G401 (cell line): ENCODE data around the gene BACH2. TPM values are rescaled to one million over a fixed set of nuclear protein-coding genes. Genes with fewer than 3 reads are reported as not detected.
"Not testable (repeated sequence)": the region's sequence is repeated elsewhere in the genome, so short reads cannot be mapped to it uniquely, and the experiment has no call there.

ENCODE experiments used
- DNase-seq: peaks from one replicate; pipeline ENCODE4 v3.0.0-alpha.2; 2015; ENCODE audit warnings: low spot score
- in situ Hi-C: cut with HindIII; loops from 2 replicates; pipeline ENCODE4 v1.10.0; 2016; ENCODE audit warnings: low sequenced_read_pairs, mixed read lengths
- total RNA-seq: library from RNA; depleted of rRNA; stranded (reverse); fragments of >200 nt; shearing (Covaris generic); gene quantifications from 2 replicates; pipeline ENCODE4 v1.2.3, GENCODE V29; 2014

Gene BACH2
- total RNA-seq, 1 experiment from 2014 or later: 0.71 TPM

- DNase-seq: no peak
- in situ Hi-C loops: no loop called here
These were observed 75.2 kb downstream of the BACH2 start for GRCh38 chr6:90221403-90221802.

DNA sequence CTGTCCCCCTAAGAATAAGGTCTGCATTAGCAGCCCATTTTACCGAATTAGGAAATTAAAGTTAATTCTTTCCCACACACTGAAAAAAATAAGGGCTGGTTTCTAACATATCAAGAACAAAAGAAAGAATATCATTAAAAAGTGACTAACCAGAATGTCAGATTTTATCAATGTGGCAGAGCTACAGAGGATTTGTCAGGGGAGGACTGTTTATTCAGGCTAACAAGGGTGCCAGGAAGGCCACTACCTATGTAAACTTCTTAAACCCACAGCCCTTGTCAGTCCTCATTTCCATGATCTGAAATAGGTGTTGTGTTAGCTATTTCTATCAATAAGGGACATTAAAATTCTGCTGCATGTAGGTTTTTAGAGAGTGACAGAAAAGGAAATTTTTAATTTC, 76.4 kb downstream of the BACH2 start:
- in situ Hi-C loops: no loop called here
- DNase-seq: no peak

DNA sequence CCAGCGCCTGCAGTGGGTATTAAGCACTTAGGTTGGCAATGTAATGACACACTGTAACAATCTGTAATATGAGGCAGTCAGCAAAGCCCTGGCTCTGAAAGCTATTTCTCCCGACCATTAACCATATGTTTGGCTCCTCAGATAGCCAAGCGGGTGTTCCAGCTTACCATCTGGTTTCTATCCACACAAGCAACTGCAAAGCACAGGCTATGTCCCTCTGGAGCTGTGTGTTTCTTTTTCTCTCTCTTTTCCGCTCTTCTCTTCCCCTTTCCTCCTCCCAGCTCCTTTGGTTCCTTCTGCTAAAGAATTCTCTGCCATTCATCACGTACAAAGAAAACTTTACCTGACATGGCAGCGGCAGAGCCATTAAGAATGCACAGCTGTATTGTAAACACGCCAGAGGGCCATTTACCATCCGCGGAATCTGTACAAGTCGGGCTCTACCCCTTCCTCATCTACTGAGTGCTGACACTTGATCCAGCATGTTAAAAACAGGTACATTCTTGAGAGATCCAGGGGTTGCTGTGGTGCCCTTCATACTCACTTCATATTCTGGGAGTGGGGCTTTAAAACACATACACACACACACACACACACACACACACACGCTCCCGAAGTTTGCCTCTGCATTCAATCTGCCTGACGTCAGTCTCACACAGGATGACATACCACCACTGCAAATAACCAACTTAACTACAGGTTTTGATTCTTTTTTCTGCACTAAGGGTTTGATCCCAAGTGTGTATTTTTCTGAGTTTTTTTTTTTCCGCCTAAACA, 77.2 kb downstream of the BACH2 start:
- DNase-seq: peak; percentile 87
- in situ Hi-C loops: no loop called here

DNA sequence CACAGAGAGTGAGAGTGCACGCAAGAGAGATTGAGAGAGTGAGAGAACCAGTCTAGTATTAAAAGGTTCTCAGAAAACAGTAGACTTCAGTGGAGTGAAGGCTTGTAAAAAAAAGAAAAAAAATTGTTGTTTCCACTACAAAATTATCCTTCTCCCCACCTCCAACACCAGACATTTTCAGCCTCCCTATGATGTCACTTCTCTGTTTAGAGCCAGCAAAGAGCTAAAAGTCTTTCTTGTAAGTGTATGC, 77.8 kb downstream of the BACH2 start:
- in situ Hi-C loops: no loop called here
- DNase-seq: no peak

GRCh38 chr6:90217506-90218127, 79.0 kb downstream of the BACH2 start:
- in situ Hi-C loops: no loop called here

GRCh38 chr6:90216072-90216977, 80.3 kb downstream of the BACH2 start:
- in situ Hi-C loops: no loop called here
- no peak for DNase-seq

More at GRCh38 chr6:90217506-90218127, 79.0 kb downstream of the BACH2 start:
- peak; percentile 12 for DNase-seq

DNA sequence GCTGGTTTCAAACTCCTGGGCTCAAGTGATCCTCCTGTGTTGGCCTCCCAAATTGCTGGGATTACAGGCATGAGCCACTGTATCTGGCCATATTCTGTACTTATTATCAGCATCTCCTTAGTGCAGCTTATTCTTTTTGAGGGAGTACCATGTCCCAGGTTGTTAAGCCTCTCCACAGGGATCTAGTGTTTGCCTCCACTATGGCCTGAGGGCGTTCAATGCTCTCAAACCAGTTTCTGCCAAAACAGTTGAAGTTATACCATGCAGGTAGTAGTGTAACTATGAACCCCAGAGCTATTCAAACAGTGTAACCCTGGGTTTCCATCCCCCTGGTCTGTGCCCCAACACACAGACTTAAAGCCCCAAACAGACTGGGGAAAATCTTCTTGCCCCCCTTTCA, 81.7 kb downstream of the BACH2 start:
- in situ Hi-C loops: no loop called here
- DNase-seq: no peak

DNA sequence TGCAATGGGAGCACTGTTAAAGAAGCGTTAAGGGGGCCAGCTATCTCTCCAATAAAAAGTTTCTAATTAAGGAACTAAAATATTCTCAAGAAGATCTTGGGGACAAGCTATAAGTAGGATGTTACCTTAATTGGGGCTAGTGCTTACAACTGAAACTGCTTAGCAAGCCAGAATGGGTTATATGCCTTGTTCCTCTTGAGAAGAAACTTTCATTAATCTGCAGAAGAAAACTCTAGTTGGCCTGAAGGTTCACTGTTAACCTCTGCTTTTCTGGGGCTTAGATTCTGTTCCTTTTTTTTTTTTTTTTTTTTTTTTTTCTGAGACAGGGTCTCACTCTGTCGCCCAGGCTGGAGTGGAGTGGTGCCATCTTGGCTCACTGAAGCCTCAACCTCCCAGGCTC, 82.2 kb downstream of the BACH2 start:
- in situ Hi-C loops: no loop called here
- DNase-seq: no peak

DNA sequence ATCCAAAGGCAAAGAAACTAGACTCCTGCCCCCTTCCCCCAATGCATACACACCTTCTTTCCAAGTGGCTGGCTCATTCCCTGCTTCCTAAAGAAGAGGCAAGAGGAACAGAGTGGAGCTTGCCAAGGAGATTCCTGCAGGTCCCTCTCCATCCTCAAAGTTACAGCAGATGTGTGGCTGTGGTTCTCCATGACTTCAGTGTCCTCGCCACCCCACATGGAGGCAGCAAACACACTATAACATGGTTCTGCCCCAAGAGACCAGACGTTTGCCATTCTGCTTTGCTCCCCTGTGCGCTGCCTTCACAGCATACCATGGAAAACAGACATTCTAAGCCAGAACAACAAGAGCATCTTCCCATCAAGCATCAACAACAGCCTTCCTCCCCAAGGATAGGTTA, 84.4 kb downstream of the BACH2 start:
- in situ Hi-C loops: no loop called here
- DNase-seq: no peak

DNA sequence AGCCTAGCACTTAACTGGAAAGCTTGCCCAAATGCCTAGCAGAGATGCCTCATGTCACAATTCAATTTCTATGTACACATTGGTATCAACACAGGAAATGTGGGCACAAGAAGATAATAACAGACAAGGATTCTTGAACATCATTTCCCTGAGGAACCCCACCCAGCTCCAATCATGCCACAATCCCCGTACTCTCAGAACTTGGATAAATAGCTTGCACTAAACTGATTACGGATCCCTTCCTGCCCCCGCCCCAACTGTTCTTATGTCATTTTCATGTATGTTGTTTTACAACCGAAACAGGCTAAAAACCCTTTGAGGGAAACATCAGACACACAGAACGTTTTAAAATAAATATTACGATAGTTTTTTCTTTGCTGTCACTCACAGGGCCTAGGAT, 87.1 kb downstream of the BACH2 start:
- in situ Hi-C loops: no loop called here
- DNase-seq: no peak

DNA sequence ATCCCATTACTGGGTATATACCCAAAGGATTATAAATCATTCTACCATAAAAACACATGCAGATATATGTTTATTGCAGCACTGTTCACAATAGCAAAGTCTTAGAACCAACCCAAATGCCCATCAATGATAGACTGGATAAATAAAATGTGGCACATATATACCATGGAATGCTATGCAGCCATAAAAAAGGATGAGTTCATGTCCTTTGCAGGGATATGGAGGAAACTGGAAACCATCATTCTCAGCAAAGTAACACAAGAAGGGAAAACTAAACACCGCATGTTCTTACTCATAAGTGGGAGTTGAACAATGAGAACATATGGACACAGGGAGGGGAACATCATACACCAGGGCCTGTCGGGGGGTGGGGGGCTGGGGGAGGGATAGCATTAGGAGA, 88.0 kb downstream of the BACH2 start:
- in situ Hi-C loops, DNase-seq: not testable (repeated sequence)

DNA sequence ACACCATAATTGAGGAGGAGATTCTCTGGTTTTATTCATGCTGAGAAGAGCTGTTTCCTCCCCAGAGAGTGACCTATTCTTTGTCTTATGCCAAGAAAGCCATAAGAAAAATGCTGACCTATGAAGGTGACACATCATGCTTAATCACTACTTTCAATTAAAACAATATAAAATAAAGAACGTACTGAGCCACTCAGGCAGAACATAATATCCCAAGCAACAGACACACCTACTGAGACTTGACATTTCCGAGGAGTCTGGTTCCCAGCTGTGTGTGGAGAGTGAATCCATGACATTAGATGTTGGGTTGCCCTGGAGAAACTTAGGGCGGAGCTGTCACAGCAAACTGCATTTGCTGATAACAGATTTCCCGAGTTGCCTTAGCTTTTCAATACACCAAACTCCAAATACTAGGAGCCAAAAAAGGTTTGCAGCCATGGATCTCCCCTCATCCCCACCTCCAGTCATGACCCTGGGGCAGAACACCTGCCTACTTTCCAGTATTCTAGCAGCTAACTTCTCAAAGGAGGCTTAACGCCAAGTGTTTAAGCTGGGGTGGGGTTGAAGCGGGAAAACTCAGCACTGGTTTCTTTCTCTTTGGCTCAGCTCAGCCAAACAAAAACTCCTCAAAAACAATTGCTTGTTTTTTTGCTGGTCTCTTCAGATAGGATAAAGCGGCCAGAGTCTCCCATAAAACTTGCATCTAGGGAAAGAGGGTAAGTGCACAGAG, 92.2 kb downstream of the BACH2 start:
- in situ Hi-C loops: no loop called here
- no peak for DNase-seq

- no peak for DNase-seq
- in situ Hi-C loops: no loop called here
These were observed 93.0 kb downstream of the BACH2 start for GRCh38 chr6:90203672-90204071.

GRCh38 chr6:90202156-90202555, 94.5 kb downstream of the BACH2 start:
- no peak for DNase-seq
- in situ Hi-C loops: no loop called here

DNA sequence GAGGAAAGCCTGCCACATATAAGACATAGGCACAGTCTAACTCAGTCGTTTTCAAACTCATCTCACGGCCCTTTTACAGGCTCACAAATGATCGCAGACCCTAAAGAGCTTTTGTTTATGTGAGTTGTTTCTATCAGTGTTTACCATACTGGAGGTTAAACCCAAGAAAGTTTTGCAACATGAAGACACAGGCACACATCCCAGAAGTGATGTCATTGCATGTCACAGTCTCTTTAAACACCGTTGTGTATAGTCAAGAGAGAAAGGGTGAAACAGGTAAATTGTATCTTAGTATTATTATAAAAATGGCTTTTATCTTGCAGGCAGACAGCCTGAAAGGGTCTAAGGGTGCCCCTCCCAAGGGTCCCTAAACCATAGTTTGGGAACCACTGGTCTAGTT, 96.7 kb downstream of the BACH2 start:
- DNase-seq: no peak
- in situ Hi-C loops: no loop called here

DNA sequence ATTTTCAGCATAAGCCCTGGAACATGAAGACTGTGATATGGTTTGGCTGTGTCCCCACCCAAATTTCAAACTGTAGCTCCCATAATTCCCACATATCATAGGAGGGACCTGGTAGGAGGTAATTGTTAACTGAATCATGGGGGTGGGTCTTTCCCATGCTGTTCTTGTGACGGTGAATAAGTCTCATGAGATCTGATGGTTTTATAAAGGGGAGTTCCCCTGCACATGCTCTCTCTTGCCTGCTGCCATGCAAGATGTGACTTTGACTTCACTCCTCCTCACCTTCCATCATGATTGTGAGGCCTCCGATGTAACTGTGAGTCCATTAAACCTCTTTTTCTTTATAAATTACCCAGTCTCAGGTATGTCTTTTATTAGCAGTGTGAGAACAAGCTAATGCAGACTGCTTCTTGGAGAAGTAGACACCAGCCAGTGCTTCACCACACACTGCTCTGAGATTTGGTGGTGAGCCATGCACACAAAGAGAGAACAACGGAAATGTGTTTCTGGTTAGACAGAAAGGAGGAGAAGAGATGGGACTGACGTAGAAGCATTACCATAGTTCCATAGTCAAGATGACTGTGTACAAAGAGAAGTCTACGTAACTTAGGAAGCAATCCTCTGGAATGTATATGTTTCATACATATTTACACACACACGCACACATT, 97.8 kb downstream of the BACH2 start:
- in situ Hi-C loops: no loop called here
- DNase-seq: no peak

GRCh38 chr6:90197854-90198496, 98.7 kb downstream of the BACH2 start:
- in situ Hi-C loops: no loop called here
- peak; percentile 54 for DNase-seq

GRCh38 chr6:90195094-90195829, 101.4 kb downstream of the BACH2 start:
- in situ Hi-C loops: no loop called here
- DNase-seq: no peak
